Tibial nerve (tissue), 4 donors: ENCODE measurements around the gene IFNG.

Source experiments
- CTCF ChIP-seq, 5 experiments: fragments of 200-600 bp in 3 of 5; fragments of 450-650 bp in 2 of 5; sonication (generic) in 3 of 5; IDR thresholded peaks; one replicate each; pipeline ENCODE4 v1.5.1; 2016 to 2019; ENCODE audit warnings: antibody characterized with exemption in 5 of 5, mild to moderate bottlenecking in 3 of 5, moderate library complexity in 2 of 5
- EP300 ChIP-seq, 2 donors: sonication (generic); formaldehyde crosslinking; IDR thresholded peaks; one replicate each; pipeline ENCODE4 v1.6.1; 2017; ENCODE audit warnings: antibody characterized with exemption in 2 of 2, mild to moderate bottlenecking in 1 of 2

GRCh38 chr12:68157380-68157779 lies 2.2 kb downstream of the IFNG start:
- TF ChIP-seq CTCF (IDR thresholded peaks at IDR 0.05) (no peak), EP300 (IDR thresholded peaks at IDR 0.05) (no peak)
